HepG2 (cell line): Measurements from ENCODE around the gene TMOD3. TPM values are rescaled to one million over a fixed set of nuclear protein-coding genes. Genes with fewer than 3 reads are reported as not detected.

ENCODE experiments used
- ATAC-seq: fragments of 200-7000 bp; cut with Tn5 transposase; 3 replicates; pipeline ENCODE4 v1.9.1; 2020; ENCODE audit warnings: mild to moderate bottlenecking, moderate library complexity
- BruUV-seq: library from RNA; stranded (reverse); fragments of 400-500 nt; replicated peaks from 2 replicates; lab custom pipeline; 2021; lab: Mats Ljungman, UMichigan
- CTCF ChIA-PET: fragments of 300-600 bp; formaldehyde crosslinking; extraction: SDS; loops from one replicate; lab custom pipeline; 2021; ENCODE audit warnings: low total read pairs, inconsistent platforms, low intra/inter-chr PET ratio; lab: Yijun Ruan, JAX
- POLR2A ChIA-PET: fragments of 350-600 bp; sonication (Branson Sonifier 250); formaldehyde crosslinking; loops from one replicate; lab custom pipeline; 2020; ENCODE audit warnings: antibody characterized with exemption, inconsistent platforms; lab: Yijun Ruan, JAX
- DNase-seq: peaks from one replicate; pipeline ENCODE4 v3.0.0-alpha.2; 2015; ENCODE audit warnings: low spot score
- FAIRE-seq: peaks from 3 replicates; lab custom pipeline; 2011; peaks lifted over from hg19 to GRCh38; lab: Jason Lieb, UNC
- H2AFZ ChIP-seq: one replicate; pipeline ENCODE4 v1.6.1; 2011; ENCODE audit warnings: low read length, inconsistent platforms
- H3K27ac ChIP-seq: fragments of 300-600 bp; 3 replicates; pipeline ENCODE4 v1.8.0; 2011; ENCODE audit warnings: mixed run types, mild to moderate bottlenecking, mixed read lengths, low read length, inconsistent platforms; ENCODE audit not compliant: insufficient read depth; ENCODE audit errors: extremely low read length
- H3K27me3 ChIP-seq, 2 experiments: fragments of 200-600 bp in 1 of 2; 2 replicates in 1 of 2; 3 replicates in 1 of 2; pipeline versions ENCODE4 v1.6.0 to v1.8.0; 2011; ENCODE audit warnings: low read length in 2 of 2, mild to moderate bottlenecking in 2 of 2, moderate library complexity in 2 of 2, inconsistent platforms in 1 of 2; ENCODE audit not compliant: insufficient read depth in 2 of 2, control insufficient read depth in 1 of 2
- H3K36me3 ChIP-seq, 2 experiments: fragments of 200-600 bp in 1 of 2; replicated peaks in 1 of 2; 2 replicates in 1 of 2; 3 replicates in 1 of 2; pipeline versions ENCODE4 v1.5.1 to v1.8.0; 2011; ENCODE audit warnings: low read length in 2 of 2, inconsistent platforms in 1 of 2; ENCODE audit not compliant: insufficient read depth in 2 of 2, control insufficient read depth in 1 of 2
- H3K4me1 ChIP-seq: 2 replicates; pipeline ENCODE4 v1.5.1; 2012; ENCODE audit warnings: low read length, inconsistent platforms; ENCODE audit not compliant: insufficient read depth
- H3K4me2 ChIP-seq: 2 replicates; pipeline ENCODE4 v1.6.0; 2011; ENCODE audit warnings: low read depth, low read length, inconsistent platforms
- H3K4me3 ChIP-seq, 3 experiments: fragments of 200-600 bp in 1 of 3; sonication (generic), shearing (Covaris generic) in 1 of 3; replicated peaks in 1 of 3; 2 replicates each; pipeline ENCODE4 v1.5.1; 2011 to 2016; ENCODE audit warnings: low read length in 3 of 3, inconsistent platforms in 2 of 3, low read depth in 2 of 3, mild to moderate bottlenecking in 2 of 3, control low read depth in 1 of 3, mixed read lengths in 1 of 3; ENCODE audit not compliant: insufficient read depth in 1 of 3
- H3K79me2 ChIP-seq: one replicate; pipeline ENCODE4 v1.6.1; 2011; ENCODE audit warnings: low read length, inconsistent platforms; ENCODE audit not compliant: insufficient read depth
- H3K9ac ChIP-seq: 2 replicates; pipeline ENCODE4 v1.6.0; 2011; ENCODE audit warnings: mild to moderate bottlenecking, low read depth, low read length, inconsistent platforms; ENCODE audit not compliant: insufficient read depth
- H3K9me3 ChIP-seq: 2 replicates; pipeline ENCODE4 v1.5.1; 2012; ENCODE audit warnings: mild to moderate bottlenecking, low read length
- H4K20me1 ChIP-seq: 2 replicates; pipeline ENCODE4 v1.6.0; 2011; ENCODE audit warnings: inconsistent platforms, mild to moderate bottlenecking, low read length, moderate library complexity; ENCODE audit not compliant: insufficient read depth
- SOX6 ChIP-seq, 2 experiments: fragments of 450-650 bp in 1 of 2; sonication (generic) in 1 of 2; formaldehyde crosslinking in 1 of 2; IDR thresholded peaks; 2 replicates each; pipeline versions ENCODE4 v1.4.0 to v1.6.1; 2017 to 2020; ENCODE audit warnings: antibody characterized with exemption in 1 of 2, mild to moderate bottlenecking in 1 of 2, missing genetic modification reagents in 1 of 2
- TEAD2 ChIP-seq: sonication (generic); formaldehyde crosslinking; IDR thresholded peaks from 2 replicates; pipeline ENCODE4 v1.9.0; 2021; ENCODE audit warnings: missing genetic modification reagents
- ZBTB1 ChIP-seq: sonication (generic); formaldehyde crosslinking; IDR thresholded peaks from 2 replicates; pipeline ENCODE4 v1.4.0; 2020; ENCODE audit warnings: missing genetic modification reagents, borderline replicate concordance
- ZNF282 ChIP-seq: fragments of 450-650 bp; IDR thresholded peaks from 2 replicates; pipeline ENCODE4 v1.6.1; 2018; ENCODE audit not compliant: partially characterized antibody
- ZNF354B ChIP-seq: sonication (generic); formaldehyde crosslinking; IDR thresholded peaks from 2 replicates; pipeline ENCODE4 v1.8.0; 2022; ENCODE audit warnings: mild to moderate bottlenecking, missing genetic modification reagents
- ZNF446 ChIP-seq: sonication (generic); formaldehyde crosslinking; IDR thresholded peaks from 2 replicates; pipeline ENCODE4 v1.5.0; 2020; ENCODE audit warnings: mild to moderate bottlenecking, missing genetic modification reagents
- ZNF546 ChIP-seq: sonication (generic); formaldehyde crosslinking; conservative IDR thresholded peaks from 2 replicates; pipeline ENCODE4 v1.8.1; 2023; ENCODE audit warnings: mild to moderate bottlenecking, missing genetic modification reagents
- ZNF614 ChIP-seq: IDR thresholded peaks from 2 replicates; pipeline ENCODE4 v1.6.1; 2018; ENCODE audit warnings: missing biosample characterization, missing genetic modification reagents, inconsistent platforms, borderline replicate concordance
- ZNF768 ChIP-seq: sonication (generic); formaldehyde crosslinking; IDR thresholded peaks from 2 replicates; pipeline ENCODE4 v1.4.0; 2020; ENCODE audit warnings: missing genetic modification reagents
- WGBS: methylation state at CpG from one replicate; pipeline ENCODE4 v1.1.6; 2017; ENCODE audit warnings: low lambda C conversion rate; 5-methylcytosine and 5-hydroxymethylcytosine counted together
- in situ Hi-C: cut with HindIII; loops from 2 replicates; pipeline ENCODE4 v1.10.0; 2017; ENCODE audit warnings: low pct_unique_long_range_greater_than_20kb; ENCODE audit not compliant: extremely low pct_ligation_motif_present
- intact Hi-C: fragments of 100-400 bp; cut with micrococcal nuclease; formaldehyde crosslinking; loops from one replicate; pipeline ENCODE4 v1.10.0; 2022; ENCODE audit not compliant: unreplicated experiment
- polyA plus RNA-seq, 8 experiments: library from polyadenylated mRNA; depleted of rRNA in 3 of 8; stranded (reverse) in 7 of 8; unstranded in 1 of 8; fragments of >200 nt; fragmentation: Illumina TruSeq in 4 of 8; extraction: Trizol in 4 of 8; gene quantifications; 2 replicates each; pipeline versions ENCODE4 v1.2.1 to v1.2.3, GENCODE V29; 2011 to 2016; ENCODE audit warnings: low read depth in 4 of 8, missing spikeins in 1 of 8, mixed read lengths in 1 of 8; ENCODE audit not compliant: insufficient read depth in 1 of 8
- total RNA-seq, 5 experiments: library from RNA; depleted of rRNA; stranded (reverse); fragments of >200 nt; fragmentation: Illumina TruSeq; extraction: Trizol; gene quantifications; 2 replicates each; pipeline ENCODE4 v1.2.3, GENCODE V29; 2016; ENCODE audit warnings: low read depth in 1 of 5
- TF ChIP-seq, protein P1 (sequence below): sonication (generic); formaldehyde crosslinking; IDR thresholded peaks from 2 replicates; pipeline ENCODE4 v1.4.0; 2020; ENCODE audit warnings: missing genetic modification reagents, borderline replicate concordance

TMOD3 gene
- total and polyA plus RNA-seq, 2 of the 13 experiments (the other 11 are each of a cell fraction or from before 2014, with no cell fraction given): 5.1 to 23.2 TPM

DNA sequence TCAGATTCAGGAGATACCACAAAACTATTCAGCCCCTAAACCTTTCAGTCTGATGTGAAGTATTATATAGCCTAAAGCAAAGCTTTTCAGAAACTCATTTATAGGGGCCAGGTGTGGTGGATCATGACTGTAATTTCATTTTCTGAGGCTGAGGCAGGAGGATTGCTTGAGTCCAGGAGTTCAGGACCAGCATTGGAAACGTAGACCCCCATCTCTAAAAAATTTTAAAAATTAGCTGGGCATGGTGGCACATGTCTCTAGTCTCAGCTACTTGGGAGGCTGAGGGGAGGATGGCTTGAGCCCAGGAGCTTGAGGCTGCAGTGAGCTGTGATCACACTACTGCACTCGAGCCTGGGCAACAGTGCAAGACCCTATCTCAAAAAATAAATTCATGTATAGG, 60.0 kb downstream of the TMOD3 start:
- Histone ChIP-seq H3K36me3 (peaks cover 1 to 19% of the 10 kb centered on the region in 2 experiments; a peak in 3 of 5 replicates), H3K79me2 (no peaks in the 10 kb centered on the region), H3K27ac (no peak overlapping the region), H4K20me1 (peaks cover 2% of the 10 kb centered on the region; the same call in 1 of the 2 replicates), H3K4me2 (no peak overlapping the region), H3K4me1 (peaks cover 16% of the 10 kb centered on the region), H3K4me3 (no peak overlapping the region), H3K9me3 (no peaks in the 10 kb centered on the region), H3K9ac (no peak overlapping the region), H3K27me3 (no peaks in the 10 kb centered on the region), H2AFZ (no peak overlapping the region)
- no peak for ATAC-seq
- BruUV-seq: no TSS peak
- WGBS: 100% methylated on average over 2 of the region's 2 CpGs
- DNase-seq: no peak
- CTCF ChIA-PET: no interaction called here
- in situ Hi-C loops (no loop called here), intact Hi-C loops (no loop called here)
- FAIRE-seq: no peak
- POLR2A ChIA-PET: no interaction called here
- TF ChIP-seq ZNF354B (no peak), ZNF282 (no peak), ZNF546 (CRISPR knock-in tag) (no peak), ZBTB1 (CRISPR knock-in tag) (no peak), ZNF614 (CRISPR knock-in tag) (no peak), TEAD2 (no peak), ZNF768 (CRISPR knock-in tag) (no peak), SOX6 (IDR thresholded peaks at IDR 0.05) (no peak), SOX6 (CRISPR knock-in tag; IDR thresholded peaks at IDR 0.05) (no peak), ZNF446 (no peak)
- TF ChIP-seq, protein P1, sequence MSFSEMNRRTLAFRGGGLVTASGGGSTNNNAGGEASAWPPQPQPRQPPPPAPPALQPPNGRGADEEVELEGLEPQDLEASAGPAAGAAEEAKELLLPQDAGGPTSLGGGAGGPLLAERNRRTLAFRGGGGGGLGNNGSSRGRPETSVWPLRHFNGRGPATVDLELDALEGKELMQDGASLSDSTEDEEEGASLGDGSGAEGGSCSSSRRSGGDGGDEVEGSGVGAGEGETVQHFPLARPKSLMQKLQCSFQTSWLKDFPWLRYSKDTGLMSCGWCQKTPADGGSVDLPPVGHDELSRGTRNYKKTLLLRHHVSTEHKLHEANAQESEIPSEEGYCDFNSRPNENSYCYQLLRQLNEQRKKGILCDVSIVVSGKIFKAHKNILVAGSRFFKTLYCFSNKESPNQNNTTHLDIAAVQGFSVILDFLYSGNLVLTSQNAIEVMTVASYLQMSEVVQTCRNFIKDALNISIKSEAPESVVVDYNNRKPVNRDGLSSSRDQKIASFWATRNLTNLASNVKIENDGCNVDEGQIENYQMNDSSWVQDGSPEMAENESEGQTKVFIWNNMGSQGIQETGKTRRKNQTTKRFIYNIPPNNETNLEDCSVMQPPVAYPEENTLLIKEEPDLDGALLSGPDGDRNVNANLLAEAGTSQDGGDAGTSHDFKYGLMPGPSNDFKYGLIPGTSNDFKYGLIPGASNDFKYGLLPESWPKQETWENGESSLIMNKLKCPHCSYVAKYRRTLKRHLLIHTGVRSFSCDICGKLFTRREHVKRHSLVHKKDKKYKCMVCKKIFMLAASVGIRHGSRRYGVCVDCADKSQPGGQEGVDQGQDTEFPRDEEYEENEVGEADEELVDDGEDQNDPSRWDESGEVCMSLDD (CRISPR knock-in tag): no peak
